Measurements from ENCODE around the gene UBASH3B.

Gene UBASH3B

DNA sequence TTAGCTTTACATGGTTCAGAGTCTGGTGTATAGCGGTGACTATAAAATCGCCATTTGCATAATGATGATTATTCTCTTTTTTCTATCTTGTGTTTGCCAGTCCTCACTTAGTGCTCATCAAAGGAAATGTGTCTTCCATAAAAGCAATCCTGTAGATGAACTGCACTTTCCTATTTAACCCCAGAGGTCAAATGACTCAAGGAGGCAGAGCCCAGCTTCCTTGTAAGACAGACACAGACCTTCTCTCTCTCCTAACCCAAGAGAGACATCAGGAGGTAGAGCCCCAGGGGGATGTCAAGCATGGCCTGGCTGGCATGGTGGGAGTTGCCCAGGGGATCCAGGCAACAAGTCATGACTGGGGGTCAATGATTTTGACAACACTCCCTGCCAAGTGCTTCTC, 135.9 kb downstream of the UBASH3B start:
- DNase-seq: no peak

- no peak for DNase-seq
Measured at GRCh38 chr11:122791836-122792235, 136.3 kb downstream of the UBASH3B start.

DNA sequence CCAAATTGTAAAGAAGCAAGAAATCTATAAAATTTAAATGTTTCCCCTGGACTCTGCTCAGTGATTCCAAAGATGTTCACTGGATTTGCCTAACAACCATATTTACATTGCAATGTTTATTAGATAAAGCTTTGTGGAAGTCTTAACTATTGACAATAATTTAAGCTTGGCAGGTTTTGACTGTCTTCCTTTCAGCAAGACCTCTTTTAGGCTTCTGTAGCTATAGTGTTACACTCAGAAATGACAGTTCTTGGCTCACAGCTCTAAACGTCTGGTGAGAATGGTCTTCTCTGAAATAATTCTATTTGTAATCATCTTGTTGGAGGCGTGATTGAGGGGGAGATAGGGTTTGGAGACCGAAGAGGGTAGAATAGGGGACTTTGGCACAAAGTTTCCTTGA, 138.0 kb downstream of the UBASH3B start:
- no peak for DNase-seq

DNA sequence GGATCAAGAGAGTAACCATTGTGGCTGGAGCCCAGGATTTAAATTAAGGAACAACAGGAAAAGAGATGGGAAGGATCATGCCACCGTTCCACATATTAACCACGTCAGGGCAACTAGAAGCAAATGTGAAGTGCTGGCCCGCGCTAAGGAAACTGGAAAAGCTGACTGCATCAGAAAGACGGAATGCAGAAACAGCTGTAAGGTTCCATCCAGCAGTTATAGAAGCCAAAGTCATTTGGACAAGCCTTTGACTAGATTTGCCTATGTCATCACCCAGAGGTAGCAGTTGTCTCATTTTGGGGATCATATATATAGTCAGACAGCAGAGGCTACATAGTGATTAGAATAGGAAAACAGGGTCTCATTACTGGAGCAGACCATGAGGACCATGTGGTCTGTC, 139.8 kb downstream of the UBASH3B start:
- DNase-seq: no peak

DNA sequence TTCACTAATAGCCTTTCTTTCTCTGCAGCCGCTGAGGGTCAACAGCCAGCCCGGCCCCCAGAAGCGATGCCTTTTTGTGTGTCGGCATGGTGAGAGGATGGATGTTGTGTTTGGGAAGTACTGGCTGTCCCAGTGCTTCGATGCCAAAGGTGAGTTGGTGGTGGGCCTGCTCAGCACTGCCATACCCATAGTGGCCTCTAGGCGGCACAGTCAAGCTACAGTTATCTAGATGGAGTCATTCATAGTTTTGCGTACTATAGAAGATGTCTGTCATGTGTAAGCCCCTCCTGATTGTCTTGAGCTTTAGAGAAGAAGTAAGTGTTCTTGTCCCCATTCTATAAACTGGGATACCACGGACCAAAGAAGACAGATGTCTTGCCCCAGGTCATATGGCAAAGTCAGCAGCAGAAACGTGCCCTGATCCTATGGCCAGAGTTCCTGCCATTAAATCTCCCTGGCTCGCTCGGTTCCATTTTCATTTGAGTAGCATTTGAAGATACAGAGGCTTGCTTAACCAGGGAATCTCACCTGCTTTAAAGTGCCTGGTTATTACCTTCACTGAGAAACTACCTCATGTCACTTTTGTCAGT, 140.7 kb downstream of the UBASH3B start:
- DNase-seq: peak; percentile 56

DNA sequence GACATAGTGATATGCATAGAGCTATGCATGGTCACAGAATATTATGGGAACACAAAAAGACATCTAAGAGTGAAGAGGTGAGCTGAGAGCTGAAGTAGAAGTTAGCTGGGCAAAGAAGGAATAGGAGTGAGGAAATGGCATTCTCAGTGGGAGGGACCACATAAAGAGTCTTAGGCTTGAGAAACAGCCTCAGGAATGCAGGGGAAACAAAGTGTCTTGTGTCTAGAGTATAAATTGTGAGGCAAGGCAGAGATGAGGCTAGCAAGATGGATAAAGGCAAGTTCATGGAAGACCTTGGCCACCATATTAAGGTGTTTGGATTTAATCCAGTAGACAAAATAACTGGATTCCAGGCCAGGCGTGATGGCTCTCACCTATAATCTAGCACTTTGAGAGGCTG, 142.1 kb downstream of the UBASH3B start:
- DNase-seq: no peak

DNA sequence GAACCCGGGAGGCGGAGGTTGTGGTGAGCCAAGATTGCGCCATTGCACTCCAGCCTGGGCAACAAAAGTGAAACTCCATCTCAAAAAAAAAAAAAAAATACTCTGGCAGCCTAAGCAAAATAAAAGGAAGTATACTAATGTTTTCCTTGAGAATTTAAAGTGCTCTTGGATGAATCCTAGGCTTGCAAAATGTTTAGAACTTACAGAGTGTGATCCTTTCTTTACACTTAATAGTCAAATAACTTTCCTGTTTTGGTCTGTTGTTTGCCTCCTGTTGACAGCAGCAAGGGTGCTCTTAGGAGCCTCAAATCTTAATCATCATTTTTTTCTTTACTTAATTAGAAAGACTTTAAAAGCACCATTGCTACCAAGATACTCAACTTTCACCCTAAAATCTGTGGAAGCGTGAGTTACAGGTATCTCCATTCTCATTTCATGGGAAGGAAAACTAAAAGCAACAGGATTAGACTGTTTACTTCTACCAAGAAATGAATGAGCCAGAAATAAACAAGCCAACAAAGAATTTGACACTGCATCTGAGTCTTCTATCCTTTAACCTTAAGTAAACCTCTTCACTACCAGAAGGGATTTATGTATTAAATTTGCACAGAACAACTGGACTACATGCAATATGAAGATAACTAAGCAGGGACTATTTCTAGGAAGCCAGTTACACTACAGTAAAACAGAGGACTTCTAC, 144.0 kb downstream of the UBASH3B start:
- no peak for DNase-seq

DNA sequence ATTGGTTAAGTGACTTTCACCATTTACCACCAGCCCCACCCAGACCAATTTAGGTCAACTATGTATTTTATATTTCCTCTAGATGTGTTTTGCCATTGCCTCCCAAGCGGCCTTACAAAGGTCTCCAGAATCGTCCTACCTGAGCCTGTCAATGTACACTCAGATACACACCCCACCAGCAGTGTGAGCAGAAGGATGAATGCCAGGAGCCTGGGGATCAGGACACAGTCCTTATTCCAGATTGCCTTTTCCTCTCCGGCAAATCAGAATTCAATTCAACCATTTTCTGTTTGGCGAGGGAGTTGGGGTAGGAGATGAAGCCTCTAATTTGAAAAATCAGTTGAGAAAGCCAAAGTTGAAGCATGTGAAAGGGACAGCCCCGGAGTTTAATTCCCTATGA, 147.4 kb downstream of the UBASH3B start:
- no peak for DNase-seq

DNA sequence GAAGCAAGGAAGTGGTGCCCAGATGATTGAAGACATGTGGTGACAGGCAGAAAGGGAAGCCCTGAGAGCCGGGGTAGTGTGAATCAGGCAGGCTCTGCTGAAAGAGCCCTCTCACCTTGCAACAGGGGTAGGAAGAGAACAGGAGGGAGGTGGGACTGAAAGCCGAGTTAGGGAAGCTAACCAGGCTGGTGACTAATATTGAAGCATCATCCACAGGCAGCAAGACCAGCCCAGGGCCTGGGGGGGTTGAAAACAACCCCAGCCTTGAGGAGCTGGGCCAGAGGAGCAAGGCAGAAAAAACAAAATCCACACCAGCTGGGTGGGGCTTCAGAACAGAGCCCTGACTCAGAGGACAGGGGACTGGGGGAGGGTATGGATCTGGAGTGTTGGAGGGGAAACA, 147.8 kb downstream of the UBASH3B start:
- DNase-seq: no peak

GRCh38 chr11:122803716-122804115, 148.2 kb downstream of the UBASH3B start:
- no peak for DNase-seq

- DNase-seq: no peak
Measured at GRCh38 chr11:122804161-122804560, 148.6 kb downstream of the UBASH3B start.

DNA sequence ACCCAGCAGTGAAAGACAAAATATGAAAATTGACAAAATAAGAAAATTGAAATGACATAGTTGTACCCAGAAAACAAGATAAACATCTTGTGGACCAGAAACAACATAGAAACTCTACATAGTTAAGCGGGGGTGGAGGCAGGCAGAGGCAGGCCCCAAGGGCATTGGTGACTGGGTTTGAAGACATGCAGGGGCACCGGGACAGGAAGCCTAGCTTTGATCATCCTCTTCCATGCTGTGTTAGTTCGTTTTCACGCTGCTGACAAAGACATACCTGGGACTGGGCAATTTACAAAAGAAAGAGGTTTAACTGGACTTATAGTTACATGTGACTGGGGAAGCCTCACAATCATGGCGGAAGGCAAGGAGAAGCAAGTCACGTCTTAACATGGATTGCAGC, 149.3 kb downstream of the UBASH3B start:
- no peak for DNase-seq

DNA sequence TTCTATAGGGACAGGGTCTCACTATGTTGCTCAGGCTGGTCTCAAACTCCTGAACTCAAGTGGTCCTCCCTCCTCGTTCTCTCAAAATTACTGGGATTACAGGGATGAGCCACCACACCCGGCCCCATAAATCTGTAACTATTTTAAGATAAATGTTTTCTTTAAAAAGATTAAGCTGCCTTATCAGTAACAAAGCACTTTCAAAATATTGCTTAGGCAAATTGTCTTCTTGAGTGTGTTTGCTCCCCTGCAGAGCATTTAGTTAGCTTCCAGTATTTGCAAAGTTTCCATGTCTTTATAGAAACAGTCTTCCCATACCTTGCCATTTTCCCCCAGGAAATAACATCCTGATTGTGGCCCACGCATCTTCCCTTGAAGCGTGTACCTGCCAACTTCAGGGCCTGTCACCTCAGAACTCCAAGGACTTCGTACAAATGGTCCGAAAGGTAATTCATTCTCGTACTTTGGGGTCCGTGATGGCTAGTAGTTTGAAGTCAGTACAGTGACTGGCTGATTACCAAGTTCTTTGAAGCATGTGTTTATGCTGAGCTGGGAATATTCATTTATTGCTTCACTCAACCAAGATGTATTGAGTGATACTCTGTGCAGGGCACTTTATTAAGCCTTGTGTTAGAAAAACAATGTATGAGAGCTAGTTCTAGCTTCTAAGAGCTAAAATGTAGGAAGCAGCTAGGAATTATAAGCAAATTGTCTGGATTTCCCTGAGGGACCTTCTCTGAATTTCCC, 152.4 kb downstream of the UBASH3B start:
- DNase-seq: no peak

- no peak for DNase-seq
Measured at GRCh38 chr11:122808478-122808869, 153.0 kb downstream of the UBASH3B start.

- no peak for DNase-seq
Measured at GRCh38 chr11:122809866-122810265, 154.3 kb downstream of the UBASH3B start.

GRCh38 chr11:122811721-122812120, 156.2 kb downstream of the UBASH3B start:
- no peak for DNase-seq

DNA sequence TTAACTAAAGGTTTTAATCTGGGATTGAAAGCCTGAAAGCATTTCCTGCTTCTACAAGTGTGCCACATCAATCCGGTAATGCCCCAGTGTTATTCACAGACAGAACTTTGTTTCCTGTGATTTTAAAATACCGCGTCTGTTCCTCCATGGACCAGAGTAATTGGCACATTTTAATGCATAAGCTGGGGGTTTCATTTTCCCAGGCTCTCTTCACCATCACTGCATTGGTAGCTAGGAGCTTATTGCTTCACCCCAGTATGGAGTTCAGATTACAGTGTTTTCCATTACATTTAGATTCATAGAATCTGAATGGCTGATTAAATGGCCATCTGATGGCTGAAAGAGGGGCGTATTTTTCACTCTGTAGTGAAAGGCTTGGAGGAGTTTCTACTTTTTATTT, 157.1 kb downstream of the UBASH3B start:
- no peak for DNase-seq

DNA sequence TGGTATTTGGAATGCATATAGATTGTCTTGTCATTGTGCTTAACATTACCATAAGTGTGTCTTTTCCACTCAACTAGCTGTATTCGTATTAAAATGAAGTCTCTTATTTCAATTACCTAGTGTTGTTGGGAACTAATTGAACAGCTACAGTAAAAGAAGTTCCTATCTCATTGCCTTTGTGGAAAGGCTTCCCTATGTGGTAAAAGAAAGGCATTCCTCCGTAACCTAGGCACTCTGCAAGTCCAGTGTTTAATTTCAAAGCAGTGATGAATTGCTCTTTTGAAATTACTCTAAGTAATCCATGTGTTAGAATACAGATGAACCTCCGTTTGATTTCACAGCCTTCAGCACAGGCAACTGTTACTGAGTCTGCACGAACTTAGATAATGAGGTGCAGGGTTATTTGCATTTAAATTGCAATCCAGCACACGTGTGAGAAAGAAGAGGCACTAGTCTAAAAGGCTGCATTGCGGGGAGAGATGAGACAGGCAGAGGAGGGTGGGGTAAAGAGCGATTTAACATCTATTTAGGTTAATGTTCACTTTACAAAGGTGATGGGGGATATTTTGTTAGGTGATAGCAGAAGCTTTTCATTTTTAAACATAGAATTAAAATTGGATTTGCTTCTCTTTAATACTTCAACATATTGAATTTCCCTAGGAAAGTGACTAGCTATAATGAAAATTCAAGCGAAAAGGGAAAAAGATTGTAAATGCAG, 157.8 kb downstream of the UBASH3B start:
- DNase-seq: no peak

GRCh38 chr11:122813894-122814270, 158.4 kb downstream of the UBASH3B start:
- no peak for DNase-seq

GRCh38 chr11:122814401-122814800, 158.9 kb downstream of the UBASH3B start:
- no peak for DNase-seq

DNA sequence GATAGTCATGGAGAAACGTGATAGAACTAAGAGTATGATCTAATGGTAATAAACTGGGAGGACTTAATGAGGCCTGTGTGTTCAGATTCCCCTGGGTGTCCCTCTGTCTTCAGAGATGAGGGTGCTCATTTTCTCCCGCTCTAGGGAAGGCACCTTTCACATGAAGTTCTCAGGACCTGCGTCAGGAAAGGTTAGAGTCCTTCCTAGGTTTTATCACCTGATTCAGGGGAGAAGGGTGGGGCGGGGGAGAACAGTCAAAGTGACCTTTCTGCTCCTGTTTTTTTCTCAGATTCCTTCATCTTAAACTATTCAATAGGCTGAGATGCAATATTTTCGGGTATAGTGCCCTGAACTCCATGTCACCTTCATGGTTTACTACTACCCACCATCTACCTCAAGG, 160.4 kb downstream of the UBASH3B start:
- DNase-seq: no peak

DNA sequence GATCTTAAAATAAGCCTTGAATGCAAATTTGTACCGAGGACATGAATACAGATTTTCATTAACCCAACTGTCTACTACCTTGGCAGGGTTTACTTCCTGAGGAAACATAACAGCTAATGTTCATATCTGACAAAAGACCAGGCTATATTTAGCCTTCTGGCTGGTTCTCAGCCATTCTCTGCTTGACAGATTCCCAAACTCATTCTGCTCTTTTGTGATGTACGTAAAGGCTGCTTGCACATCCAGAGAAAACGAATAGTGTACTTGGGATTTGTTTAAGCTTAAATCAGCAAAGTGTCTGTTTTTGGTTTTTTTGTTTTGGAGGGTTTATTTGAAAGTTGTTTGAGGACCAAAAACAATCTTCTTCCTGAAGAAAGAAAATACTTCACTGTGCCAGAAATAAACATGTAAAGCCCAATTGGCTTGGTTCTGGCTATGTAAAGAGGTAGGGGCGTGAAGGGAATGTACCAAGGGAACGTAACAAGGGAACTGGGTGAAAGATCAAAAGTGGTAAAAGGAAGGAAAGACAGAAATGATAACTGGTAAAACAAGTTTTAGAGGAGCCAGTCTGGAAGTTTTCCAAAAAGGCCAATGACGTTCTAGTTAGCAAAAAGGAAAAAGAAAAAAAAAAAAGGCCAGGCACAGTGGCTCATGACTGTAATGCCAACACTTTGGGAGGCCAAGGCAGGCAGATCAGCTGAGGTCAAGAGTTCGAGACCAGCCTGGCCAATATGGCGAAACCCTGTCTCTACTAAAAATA, 161.4 kb downstream of the UBASH3B start:
- DNase-seq: no peak

- no peak for DNase-seq
Measured at GRCh38 chr11:122820158-122820557, 164.6 kb downstream of the UBASH3B start.

Measured in CD4-positive, alpha-beta T cell treated with Interleukin-4 for 4 hours (primary cell).